Stomach (tissue), 4 donors: ENCODE data around the gene NPAS3.

Experiments used
- CTCF ChIP-seq, 7 experiments: fragments of 450-650 bp in 4 of 7; fragments of 200-600 bp in 3 of 7; sonication (generic) in 3 of 7; IDR thresholded peaks; one replicate each; pipeline ENCODE4 v1.5.1; 2016 to 2019; ENCODE audit warnings: antibody characterized with exemption in 7 of 7, control low read depth in 2 of 7, mild to moderate bottlenecking in 1 of 7
- POLR2A ChIP-seq, 4 donors: fragments of 450-650 bp; IDR thresholded peaks; one replicate each; pipeline ENCODE4 v1.6.1; 2016; ENCODE audit warnings: antibody characterized with exemption in 4 of 4, control low read depth in 2 of 4, mild to moderate bottlenecking in 1 of 4, moderate library complexity in 1 of 4

DNA sequence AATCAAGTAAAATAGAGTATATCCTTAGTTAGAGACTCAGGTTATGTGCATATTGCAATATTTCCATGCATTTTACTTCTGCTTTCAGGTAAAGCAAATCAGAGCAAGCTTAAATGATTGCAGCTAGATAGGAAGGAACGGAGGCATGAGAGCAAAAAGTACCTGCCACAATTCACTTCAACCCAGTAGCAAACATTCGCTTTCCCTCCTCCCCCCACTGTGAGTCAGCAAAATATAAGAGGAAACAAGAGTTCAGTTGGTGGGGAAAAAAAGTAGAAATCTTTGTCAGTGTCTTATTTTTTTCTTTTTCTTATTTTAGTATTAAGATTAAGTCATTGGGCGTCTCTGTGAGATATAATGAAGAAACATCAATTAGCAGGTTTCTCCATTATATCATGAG, 475.4 kb downstream of the NPAS3 start:
- TF ChIP-seq POLR2A (IDR thresholded peaks at IDR 0.05) = no peak
- no peak for TF ChIP-seq CTCF (IDR thresholded peaks at IDR 0.05)
